Measurements from ENCODE around the gene RLIM.

DNA sequence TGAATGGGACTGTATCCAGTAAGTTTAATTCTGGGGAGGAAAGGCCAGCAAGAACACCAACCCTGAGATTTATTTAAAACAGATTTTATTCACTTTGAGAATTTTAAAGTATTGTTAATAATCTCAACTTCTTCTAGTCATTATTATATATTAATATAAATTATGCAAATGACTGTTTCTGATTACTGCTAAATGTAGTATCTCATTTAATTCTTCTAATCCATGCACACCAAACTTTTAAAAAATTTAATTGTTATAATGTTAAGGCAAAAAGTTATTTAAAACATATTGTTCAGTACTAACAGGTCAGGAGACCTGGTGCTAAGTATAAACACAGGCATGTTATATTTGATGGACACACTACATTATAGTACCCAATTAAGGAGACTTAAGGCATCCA, 8.1 kb downstream of the RLIM start:
- TF ChIP-seq, protein P1, sequence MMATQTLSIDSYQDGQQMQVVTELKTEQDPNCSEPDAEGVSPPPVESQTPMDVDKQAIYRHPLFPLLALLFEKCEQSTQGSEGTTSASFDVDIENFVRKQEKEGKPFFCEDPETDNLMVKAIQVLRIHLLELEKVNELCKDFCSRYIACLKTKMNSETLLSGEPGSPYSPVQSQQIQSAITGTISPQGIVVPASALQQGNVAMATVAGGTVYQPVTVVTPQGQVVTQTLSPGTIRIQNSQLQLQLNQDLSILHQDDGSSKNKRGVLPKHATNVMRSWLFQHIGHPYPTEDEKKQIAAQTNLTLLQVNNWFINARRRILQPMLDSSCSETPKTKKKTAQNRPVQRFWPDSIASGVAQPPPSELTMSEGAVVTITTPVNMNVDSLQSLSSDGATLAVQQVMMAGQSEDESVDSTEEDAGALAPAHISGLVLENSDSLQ (IDR thresholded peaks at IDR 0.05): no peak
- no peak for TF ChIP-seq ELF4 (IDR thresholded peaks at IDR 0.05)
- TF ChIP-seq FOXA1 (IDR thresholded peaks at IDR 0.05): no peak
- no peak for TF ChIP-seq NFRKB (IDR thresholded peaks at IDR 0.05)
- no peak for TF ChIP-seq BHLHE40 (IDR thresholded peaks at IDR 0.05; ENCODE audit: borderline replicate concordance)
- no peak for TF ChIP-seq HDGF (IDR thresholded peaks at IDR 0.05; ENCODE audit: borderline replicate concordance)
- no peak for TF ChIP-seq ARNT (IDR thresholded peaks at IDR 0.05)
- TF ChIP-seq FOXK2 (IDR thresholded peaks at IDR 0.05): no peak
- no peak for TF ChIP-seq TARDBP (IDR thresholded peaks at IDR 0.05)
- TF ChIP-seq LEF1 (IDR thresholded peaks at IDR 0.05; ENCODE audit: borderline replicate concordance): no peak

Data from HEK293T (cell line).